Measurements from ENCODE around the gene TBC1D22A.

- TF ChIP-seq ZNF8 (CRISPR knock-in tag; IDR thresholded peaks at IDR 0.05) (no peak), ARNTL (CRISPR knock-in tag; IDR thresholded peaks at IDR 0.05; ENCODE audit: borderline replicate concordance, low read depth) (no peak), TOX (CRISPR knock-in tag; IDR thresholded peaks at IDR 0.05; ENCODE audit: borderline replicate concordance) (no peak)
- TF ChIP-seq, protein P1, sequence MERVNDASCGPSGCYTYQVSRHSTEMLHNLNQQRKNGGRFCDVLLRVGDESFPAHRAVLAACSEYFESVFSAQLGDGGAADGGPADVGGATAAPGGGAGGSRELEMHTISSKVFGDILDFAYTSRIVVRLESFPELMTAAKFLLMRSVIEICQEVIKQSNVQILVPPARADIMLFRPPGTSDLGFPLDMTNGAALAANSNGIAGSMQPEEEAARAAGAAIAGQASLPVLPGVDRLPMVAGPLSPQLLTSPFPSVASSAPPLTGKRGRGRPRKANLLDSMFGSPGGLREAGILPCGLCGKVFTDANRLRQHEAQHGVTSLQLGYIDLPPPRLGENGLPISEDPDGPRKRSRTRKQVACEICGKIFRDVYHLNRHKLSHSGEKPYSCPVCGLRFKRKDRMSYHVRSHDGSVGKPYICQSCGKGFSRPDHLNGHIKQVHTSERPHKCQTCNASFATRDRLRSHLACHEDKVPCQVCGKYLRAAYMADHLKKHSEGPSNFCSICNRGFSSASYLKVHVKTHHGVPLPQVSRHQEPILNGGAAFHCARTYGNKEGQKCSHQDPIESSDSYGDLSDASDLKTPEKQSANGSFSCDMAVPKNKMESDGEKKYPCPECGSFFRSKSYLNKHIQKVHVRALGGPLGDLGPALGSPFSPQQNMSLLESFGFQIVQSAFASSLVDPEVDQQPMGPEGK (CRISPR knock-in tag; IDR thresholded peaks at IDR 0.05; ENCODE audit: borderline replicate concordance): no peak
Measured at GRCh38 chr22:46893281-46894020, 131.0 kb downstream of the TBC1D22A start.
